ENCODE data around the gene CNOT3. TPM values are rescaled to one million over a fixed set of nuclear protein-coding genes. Genes with fewer than 3 reads are reported as not detected.
"Not testable (repeated sequence)": the region's sequence is repeated elsewhere in the genome, so short reads cannot be mapped to it uniquely, and the experiment has no call there.

Gene CNOT3
- total RNA-seq, 1 experiment from 2014 or later: 41.1 TPM

- CTCF ChIA-PET: no interaction called here
- H3K9me2 ChIP-seq (replicated peaks; ENCODE audit: low read length): no peaks in the 10 kb centered on the region
These were observed 38.2 kb upstream of the CNOT3 start for GRCh38 chr19:54099190-54099902.

GRCh38 chr19:54099903-54100255, 37.7 kb upstream of the CNOT3 start:
- peaks cover 12% of the 10 kb centered on the region for H3K4me1 ChIP-seq (ENCODE audit: insufficient read depth, low read length)
- H2AFZ ChIP-seq (ENCODE audit: low read length); H3F3A ChIP-seq (ENCODE audit: low read length, unreplicated experiment); H3K9ac ChIP-seq (ENCODE audit: low read length); ATAC-seq; H3K27ac ChIP-seq (ENCODE audit: low read length); H3K9me3 ChIP-seq (ENCODE audit: low read length); CTCF ChIA-PET; H3K4me2 ChIP-seq (ENCODE audit: low read length); DNase-seq; POLR2A ChIA-PET (ENCODE audit: unreplicated experiment); H3K27me3 ChIP-seq (ENCODE audit: low read length); H3K9me2 ChIP-seq (replicated peaks; ENCODE audit: low read length); H3K4me3 ChIP-seq (ENCODE audit: low read length); H4K20me1 ChIP-seq (ENCODE audit: low read length); BruUV-seq (replicated peaks); H3K36me3 ChIP-seq (ENCODE audit: low read depth, low read length): not testable (repeated sequence)
- intact Hi-C loops (cut with micrococcal nuclease): loop anchor here (10.0 kb wide), 2 partner anchors 255 to 295 kb away; no protein-coding TSS in a partner anchor
- H3K79me2 ChIP-seq (ENCODE audit: low read length): peaks cover 22% of the 10 kb centered on the region

More at GRCh38 chr19:54099190-54099902, 38.2 kb upstream of the CNOT3 start:
- ATAC-seq: no peak
- H3K27ac ChIP-seq (ENCODE audit: low read length): no peak overlapping the region
- POLR2A ChIA-PET (ENCODE audit: unreplicated experiment): no interaction called here
- intact Hi-C loops (cut with micrococcal nuclease): loop anchor here (10.0 kb wide), 2 partner anchors 255 to 295 kb away; no protein-coding TSS in a partner anchor
- no peak for DNase-seq
- peaks cover 12% of the 10 kb centered on the region for H3K4me1 ChIP-seq (ENCODE audit: insufficient read depth, low read length)
- no peak overlapping the region for H2AFZ ChIP-seq (ENCODE audit: low read length)
- H3K79me2 ChIP-seq (ENCODE audit: low read length): peaks cover 17% of the 10 kb centered on the region
- H3K4me2 ChIP-seq (ENCODE audit: low read length): no peak overlapping the region
- no TSS peak for BruUV-seq (replicated peaks)
- no peak overlapping the region for H3K4me3 ChIP-seq (ENCODE audit: low read length)
- no peaks in the 10 kb centered on the region for H3K27me3 ChIP-seq (ENCODE audit: low read length)
- TF ChIP-seq CTCF (conservative IDR thresholded peaks at IDR 0.05; ENCODE audit: low read depth, low read length) (no peak), EZH2 (IDR thresholded peaks at IDR 0.05; ENCODE audit: low read length, unreplicated experiment) (no peak)
- H3K36me3 ChIP-seq (ENCODE audit: low read depth, low read length): no peaks in the 10 kb centered on the region
- H4K20me1 ChIP-seq (ENCODE audit: low read length): no peaks in the 10 kb centered on the region
- no peaks in the 10 kb centered on the region for H3F3A ChIP-seq (ENCODE audit: low read length, unreplicated experiment)
- no peak overlapping the region for H3K9ac ChIP-seq (ENCODE audit: low read length)
- H3K9me3 ChIP-seq (ENCODE audit: low read length): no peaks in the 10 kb centered on the region

GRCh38 chr19:54100561-54100960, 37.0 kb upstream of the CNOT3 start, which contains the start of gene OSCAR:
Gene OSCAR, minus strand, starts transcription at chr19:54100803. Its CDS starts 11 bp downstream, at chr19:54100792.
- no TSS peak for BruUV-seq (replicated peaks)
- H3F3A ChIP-seq (ENCODE audit: low read length, unreplicated experiment): no peaks in the 10 kb centered on the region
- no peak for DNase-seq
- H3K4me3 ChIP-seq (ENCODE audit: low read length): no peak within 1 kb of the TSS
- H3K36me3 ChIP-seq (ENCODE audit: low read depth, low read length): peaks cover under 1% of the 10 kb centered on the region; the same call in 1 of the 2 replicates
- no peaks in the 10 kb centered on the region for H3K9me2 ChIP-seq (replicated peaks; ENCODE audit: low read length)
- H2AFZ ChIP-seq (ENCODE audit: low read length): no peak within 1 kb of the TSS
- CTCF ChIA-PET: no interaction called here
- intact Hi-C loops (cut with micrococcal nuclease): no loop called here
- POLR2A ChIA-PET (ENCODE audit: unreplicated experiment): no interaction called here
- H3K4me1 ChIP-seq (ENCODE audit: insufficient read depth, low read length): peaks cover 10% of the 10 kb centered on the region
- H3K4me2 ChIP-seq (ENCODE audit: low read length): no peak within 1 kb of the TSS
- no peaks in the 10 kb centered on the region for H3K27me3 ChIP-seq (ENCODE audit: low read length)
- H3K9me3 ChIP-seq (ENCODE audit: low read length): no peaks in the 10 kb centered on the region
- TF ChIP-seq EZH2phosphoT487 (IDR thresholded peaks at IDR 0.05; ENCODE audit: borderline replicate concordance, low read length) (no peak), EZH2 (IDR thresholded peaks at IDR 0.05; ENCODE audit: low read length, unreplicated experiment) (no peak), CTCF (conservative IDR thresholded peaks at IDR 0.05; ENCODE audit: low read depth, low read length) (no peak)
- no peaks in the 10 kb centered on the region for H4K20me1 ChIP-seq (ENCODE audit: low read length)
- no peak for ATAC-seq
- H3K9ac ChIP-seq (ENCODE audit: low read length): no peak within 1 kb of the TSS
- H3K27ac ChIP-seq (ENCODE audit: low read length): no peak within 1 kb of the TSS
- peaks cover 28% of the 10 kb centered on the region for H3K79me2 ChIP-seq (ENCODE audit: low read length)
